Measurements from ENCODE around the gene ZBP1. TPM values are rescaled to one million over a fixed set of nuclear protein-coding genes. Genes with fewer than 3 reads are reported as not detected.

Gene ZBP1
- total RNA-seq, 6 donors from 2014 or later, result 3.2 to 9.4 (median 4.8) TPM

DNA sequence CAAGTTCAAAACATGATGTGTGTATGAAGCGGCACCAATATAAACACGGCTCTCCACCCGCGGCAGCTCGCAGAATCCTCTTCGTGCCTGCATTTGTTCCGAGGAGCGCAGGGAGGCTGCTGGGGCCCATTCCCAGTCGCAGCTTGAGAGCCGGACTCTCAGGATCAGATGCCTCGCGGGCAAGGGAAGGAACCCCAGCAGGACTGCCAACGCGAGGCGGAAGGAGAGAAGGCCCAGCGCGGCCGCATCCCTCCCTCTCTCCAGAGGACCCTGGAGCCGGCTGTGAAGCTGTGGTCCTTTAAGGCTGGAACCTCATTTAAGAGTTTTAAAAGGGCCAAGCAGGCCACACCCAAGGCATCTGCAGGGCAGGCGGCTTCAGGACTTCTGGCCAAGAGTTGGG is 44.2 kb upstream of the ZBP1 start:
- no peak for ATAC-seq (ENCODE audit: low FRiP score in 2 of 2)
- Histone ChIP-seq H3K4me3 (no peak overlapping the region), H3K4me1 (peaks cover 4 to 16% (median 8%) of the 10 kb centered on the region in 4 donors), H3K27ac (no peak overlapping the region), H3K9me3 (no peaks in the 10 kb centered on the region), H3K36me3 (peaks cover 0 to under 1% (median 0%) of the 10 kb centered on the region in 4 donors), H3K27me3 (no peaks in the 10 kb centered on the region)
- whole genome bisulfite sequencing, 2 donors, result 91 to 93% methylated on average over 9 to 16 of the region's 20 CpGs
- DNase-seq, result peak in 1 of 2 donors; percentile 60
- no peak for TF ChIP-seq POLR2AphosphoS5 (IDR thresholded peaks at IDR 0.05)
- no peak for TF ChIP-seq EP300 (IDR thresholded peaks at IDR 0.05)
- no peak for TF ChIP-seq POLR2A (IDR thresholded peaks at IDR 0.05)
- TF ChIP-seq, protein P1, sequence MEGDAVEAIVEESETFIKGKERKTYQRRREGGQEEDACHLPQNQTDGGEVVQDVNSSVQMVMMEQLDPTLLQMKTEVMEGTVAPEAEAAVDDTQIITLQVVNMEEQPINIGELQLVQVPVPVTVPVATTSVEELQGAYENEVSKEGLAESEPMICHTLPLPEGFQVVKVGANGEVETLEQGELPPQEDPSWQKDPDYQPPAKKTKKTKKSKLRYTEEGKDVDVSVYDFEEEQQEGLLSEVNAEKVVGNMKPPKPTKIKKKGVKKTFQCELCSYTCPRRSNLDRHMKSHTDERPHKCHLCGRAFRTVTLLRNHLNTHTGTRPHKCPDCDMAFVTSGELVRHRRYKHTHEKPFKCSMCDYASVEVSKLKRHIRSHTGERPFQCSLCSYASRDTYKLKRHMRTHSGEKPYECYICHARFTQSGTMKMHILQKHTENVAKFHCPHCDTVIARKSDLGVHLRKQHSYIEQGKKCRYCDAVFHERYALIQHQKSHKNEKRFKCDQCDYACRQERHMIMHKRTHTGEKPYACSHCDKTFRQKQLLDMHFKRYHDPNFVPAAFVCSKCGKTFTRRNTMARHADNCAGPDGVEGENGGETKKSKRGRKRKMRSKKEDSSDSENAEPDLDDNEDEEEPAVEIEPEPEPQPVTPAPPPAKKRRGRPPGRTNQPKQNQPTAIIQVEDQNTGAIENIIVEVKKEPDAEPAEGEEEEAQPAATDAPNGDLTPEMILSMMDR (IDR thresholded peaks at IDR 0.05), result no peak

DNA sequence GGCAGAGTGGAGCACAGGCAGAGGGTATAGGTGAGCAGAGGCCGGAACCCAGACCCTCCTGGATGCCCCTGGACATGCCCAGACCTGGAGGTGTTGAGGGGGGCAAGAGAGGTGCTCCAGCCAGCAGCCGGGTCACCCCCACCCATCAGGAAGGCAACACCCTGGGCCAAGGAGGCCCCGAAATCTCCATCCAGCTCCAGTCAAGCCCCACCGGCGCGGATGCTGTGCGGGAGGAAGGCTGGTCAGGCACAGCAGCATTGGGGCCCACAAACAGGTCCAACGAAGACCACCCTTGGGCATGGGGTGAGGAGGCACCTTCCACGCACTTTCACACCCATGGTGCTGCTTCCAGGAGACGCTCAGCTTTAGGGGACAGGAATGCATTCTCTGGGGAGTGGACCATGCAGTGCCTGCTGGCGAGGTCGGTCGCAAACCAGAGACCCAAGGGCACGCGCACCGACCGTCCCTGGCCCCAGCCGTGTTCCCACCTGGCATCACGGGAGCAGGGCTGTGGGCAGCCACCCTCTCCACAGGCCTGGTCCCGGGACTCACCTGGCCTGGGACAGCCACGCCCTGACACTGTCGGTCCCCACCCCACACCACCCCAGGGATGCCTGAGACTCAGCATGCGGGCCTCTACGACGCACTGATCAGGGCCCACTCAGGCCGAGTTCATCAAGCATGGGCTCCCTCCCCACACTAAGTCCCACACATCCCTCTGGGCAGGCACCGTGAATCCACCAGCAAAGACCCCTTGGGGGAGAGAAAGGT is 43.6 kb upstream of the ZBP1 start:
- DNase-seq, result peak in 1 of 2 donors; percentile 76

DNA sequence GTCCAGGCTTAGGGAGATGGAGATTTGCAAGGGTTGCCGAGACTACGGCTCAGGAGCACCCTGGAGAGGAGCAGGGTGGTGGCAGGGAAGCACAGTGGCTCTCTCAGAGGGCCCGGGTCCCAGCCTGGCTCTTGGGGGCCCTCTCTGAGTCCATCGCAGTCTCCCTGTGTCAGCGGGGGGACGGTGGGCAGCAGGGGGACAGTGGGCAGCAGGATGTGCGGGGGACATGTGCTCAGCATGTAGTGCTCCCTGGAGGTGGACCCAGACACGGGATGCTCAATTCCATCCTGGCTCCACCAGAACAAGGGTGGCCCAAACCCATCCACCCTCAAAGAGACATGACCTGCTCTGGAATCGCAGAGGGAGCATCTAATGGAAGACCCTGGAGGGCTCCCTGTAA is 43.0 kb upstream of the ZBP1 start:
- TF ChIP-seq EP300 (IDR thresholded peaks at IDR 0.05), result no peak
- no peak for TF ChIP-seq POLR2AphosphoS5 (IDR thresholded peaks at IDR 0.05)
- H3K27ac ChIP-seq, result no peak overlapping the region
- H3K9me3 ChIP-seq, result no peaks in the 10 kb centered on the region
- H3K36me3 ChIP-seq, result peaks cover 0 to 10% (median 10%) of the 10 kb centered on the region in 4 donors
- no peak for ATAC-seq (ENCODE audit: low FRiP score in 2 of 2)
- DNase-seq, result peak in 1 of 2 donors; percentile 8
- 89 to 94% methylated on average over 6 to 9 of the region's 9 CpGs for WGBS, 2 donors
- no peak overlapping the region for H3K4me3 ChIP-seq
- H3K4me1 ChIP-seq, result peaks cover 4 to 13% (median 8%) of the 10 kb centered on the region in 4 donors
- no peaks in the 10 kb centered on the region for H3K27me3 ChIP-seq

More for the DNA sequence above, 43.6 kb upstream of the ZBP1 start:
- H3K36me3 ChIP-seq, result peaks cover 0 to 6% (median 5%) of the 10 kb centered on the region in 4 donors
- no peak for ATAC-seq (ENCODE audit: low FRiP score in 2 of 2)
- TF ChIP-seq EP300 (IDR thresholded peaks at IDR 0.05) (no peak), POLR2A (IDR thresholded peaks at IDR 0.05) (no peak), POLR2AphosphoS5 (IDR thresholded peaks at IDR 0.05) (no peak)
- TF ChIP-seq, protein P1 (IDR thresholded peaks at IDR 0.05), result no peak
- peaks cover 4 to 16% (median 8%) of the 10 kb centered on the region in 4 donors for H3K4me1 ChIP-seq
- H3K4me3 ChIP-seq, result no peak overlapping the region
- H3K27ac ChIP-seq, result no peak overlapping the region
- 90 to 100% methylated on average over 3 to 20 of the region's 27 CpGs for WGBS, 2 donors
- no peaks in the 10 kb centered on the region for H3K9me3 ChIP-seq
- no peaks in the 10 kb centered on the region for H3K27me3 ChIP-seq

DNA sequence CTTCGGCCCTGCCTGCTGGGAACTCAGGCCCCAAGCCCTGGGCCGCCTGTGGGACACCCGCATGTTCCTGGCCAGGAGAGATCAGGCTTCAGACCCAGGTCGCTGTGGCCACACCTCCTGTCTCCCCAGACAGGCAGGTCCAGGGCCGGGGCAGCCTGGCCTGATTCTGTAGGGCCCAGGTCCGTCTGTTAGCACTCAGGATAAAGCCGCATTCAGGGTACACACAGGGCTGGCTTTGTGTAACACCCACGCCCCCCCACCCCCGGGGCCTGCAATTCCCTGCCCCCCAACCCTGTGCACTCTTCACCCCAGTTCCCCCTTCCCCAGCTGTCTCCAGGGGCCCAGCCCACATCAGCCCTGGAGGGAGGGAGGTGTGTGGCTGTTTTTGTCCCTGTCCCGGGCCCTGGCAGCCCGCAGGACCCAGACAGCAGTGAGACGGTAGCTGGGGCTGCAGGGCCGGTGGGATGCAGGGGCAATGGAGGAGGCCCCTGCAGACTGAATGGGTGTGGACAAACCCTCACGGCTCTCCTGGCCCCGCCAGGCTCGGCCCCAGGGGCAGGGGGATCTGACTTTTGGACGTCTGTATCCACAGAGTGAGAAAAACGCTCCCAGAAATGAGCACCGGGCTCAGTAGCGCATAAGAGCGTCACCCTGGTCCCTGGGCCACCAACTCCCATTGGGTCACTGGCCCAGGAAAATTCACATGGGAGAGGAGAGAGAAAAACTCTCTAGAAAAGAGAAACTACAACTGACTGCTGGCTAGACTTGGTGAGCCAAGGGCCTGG is 42.4 kb upstream of the ZBP1 start:
- no peak for ATAC-seq (ENCODE audit: low FRiP score in 2 of 2)
- no peaks in the 10 kb centered on the region for H3K9me3 ChIP-seq
- no peaks in the 10 kb centered on the region for H3K27me3 ChIP-seq
- H3K36me3 ChIP-seq, result peaks cover 0 to 13% (median 11%) of the 10 kb centered on the region in 4 donors
- H3K27ac ChIP-seq, result no peak overlapping the region
- H3K4me3 ChIP-seq, result no peak overlapping the region
- WGBS, 2 donors, result 85 to 86% methylated on average over 5 to 20 of the region's 21 CpGs
- no peak for TF ChIP-seq POLR2A (IDR thresholded peaks at IDR 0.05)
- TF ChIP-seq EP300 (IDR thresholded peaks at IDR 0.05), result no peak
- TF ChIP-seq, protein P1 (IDR thresholded peaks at IDR 0.05), result no peak
- TF ChIP-seq POLR2AphosphoS5 (IDR thresholded peaks at IDR 0.05), result no peak
- DNase-seq, result peak; percentile 12 to 68
- H3K4me1 ChIP-seq, result peaks cover 2 to 11% (median 8%) of the 10 kb centered on the region in 4 donors

Data from upper lobe of left lung (tissue), 6 donors.